HG03520 (cell line): ENCODE data around the gene CYTH4.

Experiments
- ATAC-seq: cut with Tn5 transposase; IDR thresholded peaks from one replicate; pipeline ENCODE4 v1.9.1; 2021; ENCODE audit warnings: mild to moderate bottlenecking, moderate library complexity; ENCODE audit not compliant: unreplicated experiment

Gene CYTH4

GRCh38 chr22:37343863-37344734 is 61.8 kb downstream of the CYTH4 start:
- ATAC-seq: no peak

- ATAC-seq: no peak
Observed at GRCh38 chr22:37344735-37345449, 62.6 kb downstream of the CYTH4 start.

- no peak for ATAC-seq
Observed at GRCh38 chr22:37345863-37346504, 63.7 kb downstream of the CYTH4 start.

- ATAC-seq: no peak
Observed at GRCh38 chr22:37346505-37346895, 64.2 kb downstream of the CYTH4 start.

- ATAC-seq: no peak
Observed at GRCh38 chr22:37349043-37349814, 66.9 kb downstream of the CYTH4 start.

- ATAC-seq: no peak
Observed at GRCh38 chr22:37351232-37351631, 68.9 kb downstream of the CYTH4 start.

GRCh38 chr22:37352481-37352880 is 70.2 kb downstream of the CYTH4 start:
- ATAC-seq: no peak

- ATAC-seq: no peak
Observed at GRCh38 chr22:37353839-37354238, 71.5 kb downstream of the CYTH4 start.

GRCh38 chr22:37354261-37354660 is 72.0 kb downstream of the CYTH4 start:
- ATAC-seq: no peak

GRCh38 chr22:37354670-37355069 is 72.4 kb downstream of the CYTH4 start:
- ATAC-seq: no peak

- no peak for ATAC-seq
Observed at GRCh38 chr22:37355174-37355573, 72.9 kb downstream of the CYTH4 start.

- ATAC-seq: no peak
Observed at GRCh38 chr22:37356922-37357321, 74.6 kb downstream of the CYTH4 start.

- no peak for ATAC-seq
Observed at GRCh38 chr22:37357446-37358075, 75.3 kb downstream of the CYTH4 start.

- ATAC-seq: no peak
Observed at GRCh38 chr22:37358386-37358785, 76.1 kb downstream of the CYTH4 start.

- ATAC-seq: no peak
Observed at GRCh38 chr22:37358917-37359316, 76.6 kb downstream of the CYTH4 start.

- ATAC-seq: no peak
Observed at GRCh38 chr22:37362621-37363020, 80.3 kb downstream of the CYTH4 start.

- ATAC-seq: no peak
Observed at GRCh38 chr22:37363261-37363992, 81.1 kb downstream of the CYTH4 start.
